Activated CD8-positive, alpha-beta T cell treated with anti-CD3 and anti-CD28 coated beads, Interleukin-2, amount 10 ng/mL, durations not matched to agents 7 days and 5 days (primary cell): Measurements from ENCODE around the gene VCAM1. TPM values are rescaled to one million over a fixed set of nuclear protein-coding genes. Genes with fewer than 3 reads are reported as not detected.

ENCODE experiments used
- ATAC-seq: fragments of 150-1000 bp; cut with Tn5 transposase; one replicate; pipeline ENCODE4 v1.10.0; 2021; ENCODE audit warnings: moderate library complexity
- CTCF ChIA-PET: fragments of 350-600 bp; sonication (Branson Sonifier 250); formaldehyde crosslinking; loops from one replicate; lab custom pipeline; 2021; ENCODE audit warnings: antibody characterized with exemption; lab: Charles Lee
- POLR2A ChIA-PET: fragments of 350-600 bp; sonication (Branson Sonifier 250); formaldehyde crosslinking; loops from one replicate; lab custom pipeline; 2021; ENCODE audit warnings: antibody characterized with exemption; lab: Charles Lee
- DNase-seq: peaks from one replicate; pipeline ENCODE4 v3.0.0-alpha.2; 2020
- H3K27ac Mint-ChIP-seq: one replicate; pipeline ENCODE4 v1.8.0; 2021; ENCODE audit warnings: mild to moderate bottlenecking, mixed read lengths
- H3K27me3 Mint-ChIP-seq: one replicate; pipeline ENCODE4 v1.8.0; 2021; ENCODE audit warnings: low read depth, mixed read lengths
- H3K36me3 Mint-ChIP-seq: one replicate; pipeline ENCODE4 v1.8.0; 2021; ENCODE audit warnings: low read depth, mixed read lengths
- H3K4me1 Mint-ChIP-seq: one replicate; pipeline ENCODE4 v1.8.0; 2021; ENCODE audit warnings: low read depth, mixed read lengths
- H3K4me3 Mint-ChIP-seq: one replicate; pipeline ENCODE4 v1.8.0; 2021; ENCODE audit warnings: mild to moderate bottlenecking, mixed read lengths
- H3K9me3 Mint-ChIP-seq: one replicate; pipeline ENCODE4 v1.8.0; 2022; ENCODE audit warnings: mixed read lengths; ENCODE audit not compliant: insufficient read depth
- total RNA-seq, 2 experiments: library from RNA; stranded (reverse); gene quantifications; one replicate each; pipeline ENCODE4 v1.2.3, GENCODE V29; 2021

VCAM1 gene, protein sequence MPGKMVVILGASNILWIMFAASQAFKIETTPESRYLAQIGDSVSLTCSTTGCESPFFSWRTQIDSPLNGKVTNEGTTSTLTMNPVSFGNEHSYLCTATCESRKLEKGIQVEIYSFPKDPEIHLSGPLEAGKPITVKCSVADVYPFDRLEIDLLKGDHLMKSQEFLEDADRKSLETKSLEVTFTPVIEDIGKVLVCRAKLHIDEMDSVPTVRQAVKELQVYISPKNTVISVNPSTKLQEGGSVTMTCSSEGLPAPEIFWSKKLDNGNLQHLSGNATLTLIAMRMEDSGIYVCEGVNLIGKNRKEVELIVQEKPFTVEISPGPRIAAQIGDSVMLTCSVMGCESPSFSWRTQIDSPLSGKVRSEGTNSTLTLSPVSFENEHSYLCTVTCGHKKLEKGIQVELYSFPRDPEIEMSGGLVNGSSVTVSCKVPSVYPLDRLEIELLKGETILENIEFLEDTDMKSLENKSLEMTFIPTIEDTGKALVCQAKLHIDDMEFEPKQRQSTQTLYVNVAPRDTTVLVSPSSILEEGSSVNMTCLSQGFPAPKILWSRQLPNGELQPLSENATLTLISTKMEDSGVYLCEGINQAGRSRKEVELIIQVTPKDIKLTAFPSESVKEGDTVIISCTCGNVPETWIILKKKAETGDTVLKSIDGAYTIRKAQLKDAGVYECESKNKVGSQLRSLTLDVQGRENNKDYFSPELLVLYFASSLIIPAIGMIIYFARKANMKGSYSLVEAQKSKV
- total RNA-seq = under 1 TPM; 0.08 to 0.11 TPM

- Mint-ChIP-seq H3K4me3 (no peak within 1 kb of the TSS), H3K36me3 (no peaks in the 10 kb centered on the region), H3K9me3 (no peaks in the 10 kb centered on the region), H3K27ac (no peak within 1 kb of the TSS), H3K4me1 (peaks cover 5% of the 10 kb centered on the region), H3K27me3 (peaks cover 26% of the 10 kb centered on the region)
- ATAC-seq = no peak
- no peak for DNase-seq
- POLR2A ChIA-PET = no interaction called here
- CTCF ChIA-PET = interaction anchor here (1.2 kb wide), 1 partner anchor 147 kb away, joined by 3 read pairs; no protein-coding TSS in a partner anchor
Observed at GRCh38 chr1:100719490-100719889, at the start of gene VCAM1. Gene VCAM1, plus strand, starts transcription at chr1:100719742. Its CDS starts 119 bp downstream, at chr1:100719861.

- no peak overlapping the region for H3K4me3 Mint-ChIP-seq
- no peak for DNase-seq
- no peaks in the 10 kb centered on the region for H3K9me3 Mint-ChIP-seq
- H3K27ac Mint-ChIP-seq = no peak overlapping the region
- peaks cover 21% of the 10 kb centered on the region for H3K27me3 Mint-ChIP-seq
- POLR2A ChIA-PET = no interaction called here
- no peaks in the 10 kb centered on the region for H3K4me1 Mint-ChIP-seq
- CTCF ChIA-PET = no interaction called here
- no peaks in the 10 kb centered on the region for H3K36me3 Mint-ChIP-seq
- ATAC-seq = no peak
Observed at GRCh38 chr1:100670083-100670482, 49.5 kb upstream of the VCAM1 start.

GRCh38 chr1:100671601-100672000 lies 47.9 kb upstream of the VCAM1 start:
- ATAC-seq = no peak
- POLR2A ChIA-PET = no interaction called here

GRCh38 chr1:100683448-100684349 lies 35.8 kb upstream of the VCAM1 start:
- ATAC-seq (no peak), DNase-seq (no peak)
- Mint-ChIP-seq H3K36me3 (no peaks in the 10 kb centered on the region), H3K9me3 (no peaks in the 10 kb centered on the region), H3K27ac (no peak overlapping the region), H3K4me3 (no peak overlapping the region), H3K27me3 (no peaks in the 10 kb centered on the region), H3K4me1 (no peaks in the 10 kb centered on the region)
- CTCF ChIA-PET = no interaction called here
- POLR2A ChIA-PET = no interaction called here

More at GRCh38 chr1:100671601-100672000, 47.9 kb upstream of the VCAM1 start:
- CTCF ChIA-PET = no interaction called here
- Mint-ChIP-seq H3K4me1 (no peaks in the 10 kb centered on the region), H3K27ac (no peak overlapping the region), H3K9me3 (no peaks in the 10 kb centered on the region), H3K36me3 (no peaks in the 10 kb centered on the region), H3K27me3 (peaks cover 16% of the 10 kb centered on the region), H3K4me3 (no peak overlapping the region)
- DNase-seq = no peak

GRCh38 chr1:100699744-100700143 lies 19.8 kb upstream of the VCAM1 start:
- Mint-ChIP-seq H3K4me3 (no peak overlapping the region), H3K4me1 (no peaks in the 10 kb centered on the region), H3K27ac (no peak overlapping the region), H3K9me3 (no peaks in the 10 kb centered on the region), H3K27me3 (peaks cover 32% of the 10 kb centered on the region), H3K36me3 (no peaks in the 10 kb centered on the region)
- no peak for DNase-seq
- ChIA-PET POLR2A (no interaction called here), CTCF (no interaction called here)
- ATAC-seq = no peak

GRCh38 chr1:100700586-100700985 lies 19.0 kb upstream of the VCAM1 start:
- Mint-ChIP-seq H3K36me3 (no peaks in the 10 kb centered on the region), H3K27me3 (peaks cover 37% of the 10 kb centered on the region), H3K4me1 (no peaks in the 10 kb centered on the region), H3K4me3 (no peak overlapping the region), H3K27ac (no peak overlapping the region), H3K9me3 (no peaks in the 10 kb centered on the region)
- DNase-seq = no peak
- no peak for ATAC-seq
- CTCF ChIA-PET = no interaction called here
- POLR2A ChIA-PET = no interaction called here

DNA sequence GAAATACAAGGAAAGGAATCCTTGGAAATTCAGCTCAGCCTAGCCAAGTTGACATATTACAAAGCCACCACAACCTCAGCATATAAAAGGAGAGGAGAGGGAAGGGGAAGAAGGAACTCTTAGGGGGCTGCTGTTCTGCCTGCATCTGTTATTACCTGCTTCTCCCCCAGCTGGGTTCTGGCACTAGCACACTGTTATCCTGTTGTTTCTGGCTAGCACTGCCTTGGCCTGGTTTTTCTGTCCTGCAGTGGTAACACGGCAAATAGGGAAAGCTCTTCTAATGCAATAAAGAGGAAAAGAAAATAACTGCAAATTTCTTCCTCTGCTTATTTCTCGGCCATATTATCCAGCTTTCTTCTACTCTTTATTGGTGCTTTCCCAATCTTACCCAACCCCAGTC lies 16.5 kb upstream of the VCAM1 start:
- Mint-ChIP-seq H3K27me3 (peaks cover 36% of the 10 kb centered on the region), H3K9me3 (no peaks in the 10 kb centered on the region), H3K4me1 (peaks cover 2% of the 10 kb centered on the region), H3K36me3 (no peaks in the 10 kb centered on the region), H3K4me3 (no peak overlapping the region), H3K27ac (no peak overlapping the region)
- no peak for ATAC-seq
- ChIA-PET CTCF (no interaction called here), POLR2A (no interaction called here)
- no peak for DNase-seq

DNA sequence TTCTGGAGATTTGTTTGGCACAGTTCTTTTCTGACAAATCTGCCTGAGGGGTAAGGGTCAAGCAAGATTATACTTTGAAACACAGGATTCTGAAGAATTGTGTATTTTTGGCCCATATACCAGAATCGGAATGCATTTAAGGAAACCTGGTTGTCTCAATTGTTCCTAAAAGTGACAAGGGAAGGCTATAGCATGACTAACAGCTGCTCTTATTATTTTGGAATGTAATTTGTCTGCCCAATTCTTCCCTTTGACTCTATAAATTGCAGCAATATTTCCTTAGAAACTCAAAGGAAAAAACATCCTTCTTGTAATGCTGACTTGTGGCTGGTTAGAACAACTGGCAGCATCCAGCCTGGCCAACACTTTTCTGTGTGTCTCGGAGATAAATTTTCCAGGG lies 15.8 kb upstream of the VCAM1 start:
- H3K4me1 Mint-ChIP-seq = peaks cover 9% of the 10 kb centered on the region
- H3K36me3 Mint-ChIP-seq = no peaks in the 10 kb centered on the region
- no peak overlapping the region for H3K4me3 Mint-ChIP-seq
- H3K27me3 Mint-ChIP-seq = peaks cover 34% of the 10 kb centered on the region
- no peak for ATAC-seq
- ChIA-PET POLR2A (no interaction called here), CTCF (no interaction called here)
- no peaks in the 10 kb centered on the region for H3K9me3 Mint-ChIP-seq
- no peak overlapping the region for H3K27ac Mint-ChIP-seq
- no peak for DNase-seq

GRCh38 chr1:100704473-100704872 lies 15.1 kb upstream of the VCAM1 start:
- H3K4me1 Mint-ChIP-seq = peaks cover 14% of the 10 kb centered on the region
- H3K27me3 Mint-ChIP-seq = peaks cover 29% of the 10 kb centered on the region
- no peaks in the 10 kb centered on the region for H3K9me3 Mint-ChIP-seq
- H3K4me3 Mint-ChIP-seq = no peak overlapping the region
- ChIA-PET CTCF (no interaction called here), POLR2A (no interaction called here)
- no peak for ATAC-seq
- no peaks in the 10 kb centered on the region for H3K36me3 Mint-ChIP-seq
- DNase-seq = no peak
- no peak overlapping the region for H3K27ac Mint-ChIP-seq

DNA sequence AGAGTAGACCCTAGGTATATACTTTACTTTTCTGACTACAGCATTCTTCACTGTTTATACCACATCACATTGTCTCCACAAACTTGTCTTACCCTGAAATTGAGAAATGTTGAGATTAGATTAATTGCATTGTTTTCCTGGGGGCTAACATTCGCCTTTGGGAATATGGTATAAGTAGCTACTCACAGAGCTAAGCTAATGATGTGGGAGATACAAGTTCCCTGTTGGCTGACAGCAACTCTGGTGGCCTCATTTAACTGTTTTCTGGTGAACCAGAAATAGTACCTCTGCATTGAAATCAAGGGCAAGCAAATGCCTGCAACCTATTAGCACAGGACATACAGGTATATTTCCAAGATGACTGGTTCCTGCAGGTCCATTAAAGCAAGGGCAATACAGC lies 13.2 kb upstream of the VCAM1 start:
- Mint-ChIP-seq H3K27ac (no peak overlapping the region), H3K9me3 (peaks cover 3% of the 10 kb centered on the region), H3K36me3 (peaks cover 3% of the 10 kb centered on the region), H3K27me3 (peaks cover 24% of the 10 kb centered on the region), H3K4me1 (peaks cover 18% of the 10 kb centered on the region), H3K4me3 (no peak overlapping the region)
- ChIA-PET POLR2A (no interaction called here), CTCF (no interaction called here)
- ATAC-seq (no peak), DNase-seq (no peak)

- peaks cover 24% of the 10 kb centered on the region for H3K4me1 Mint-ChIP-seq
- peaks cover 3% of the 10 kb centered on the region for H3K9me3 Mint-ChIP-seq
- no peak overlapping the region for H3K4me3 Mint-ChIP-seq
- DNase-seq (no peak), ATAC-seq (no peak)
- ChIA-PET CTCF (no interaction called here), POLR2A (no interaction called here)
- no peak overlapping the region for H3K27ac Mint-ChIP-seq
- H3K36me3 Mint-ChIP-seq = peaks cover 8% of the 10 kb centered on the region
- H3K27me3 Mint-ChIP-seq = peaks cover 21% of the 10 kb centered on the region
Observed at GRCh38 chr1:100706856-100707255, 12.7 kb upstream of the VCAM1 start.
